Measurements from ENCODE around the gene TTLL10. TPM values are rescaled to one million over a fixed set of nuclear protein-coding genes. Genes with fewer than 3 reads are reported as not detected.

The TTLL10 gene
- total RNA-seq, 4 donors from 2014 or later: not detected

GRCh38 chr1:1226566-1227362 is 53.1 kb downstream of the TTLL10 start:
- WGBS, 2 donors: 92% methylated on average over 26 to 44 of the region's 44 CpGs
- Histone ChIP-seq H3K4me1 (peaks cover 0 to 24% (median 18%) of the 10 kb centered on the region in 4 donors), H3K9me3 (no peaks in the 10 kb centered on the region), H3K4me3 (no peak overlapping the region), H3K27ac (no peak overlapping the region), H3K27me3 (no peaks in the 10 kb centered on the region), H3K36me3 (peaks cover 5 to 74% (median 21%) of the 10 kb centered on the region in 3 donors)
- TF ChIP-seq CTCF (IDR thresholded peaks at IDR 0.05) (no peak), POLR2A (IDR thresholded peaks at IDR 0.05) (no peak), EP300 (IDR thresholded peaks at IDR 0.05) (no peak)
- no peak for DNase-seq (ENCODE audit: low spot score in 2 of 2)

- Histone ChIP-seq H3K27me3 (no peaks in the 10 kb centered on the region), H3K27ac (no peak overlapping the region), H3K36me3 (peaks cover 3 to 68% (median 16%) of the 10 kb centered on the region in 3 donors), H3K4me3 (no peak overlapping the region), H3K4me1 (peaks cover 0 to 24% (median 18%) of the 10 kb centered on the region in 4 donors), H3K9me3 (no peaks in the 10 kb centered on the region)
- WGBS, 2 donors: 95 to 97% methylated on average over 12 to 17 of the region's 25 CpGs
- DNase-seq (ENCODE audit: low spot score in 2 of 2): no peak
- TF ChIP-seq POLR2A (IDR thresholded peaks at IDR 0.05): no peak
- no peak for TF ChIP-seq EP300 (IDR thresholded peaks at IDR 0.05)
- no peak for TF ChIP-seq CTCF (IDR thresholded peaks at IDR 0.05)
These were observed 53.7 kb downstream of the TTLL10 start for GRCh38 chr1:1227386-1227785.

GRCh38 chr1:1228187-1228586 is 54.5 kb downstream of the TTLL10 start:
- Histone ChIP-seq H3K9me3 (no peaks in the 10 kb centered on the region), H3K4me1 (peaks cover 0 to 32% (median 20%) of the 10 kb centered on the region in 4 donors), H3K4me3 (no peak overlapping the region), H3K27me3 (no peaks in the 10 kb centered on the region), H3K27ac (no peak overlapping the region), H3K36me3 (peaks cover 2 to 62% (median 10%) of the 10 kb centered on the region in 3 donors)
- TF ChIP-seq POLR2A (IDR thresholded peaks at IDR 0.05): no peak
- no peak for TF ChIP-seq EP300 (IDR thresholded peaks at IDR 0.05)
- no peak for TF ChIP-seq CTCF (IDR thresholded peaks at IDR 0.05)
- WGBS, 2 donors: 96 to 98% methylated on average over 24 to 29 of the region's 30 CpGs
- no peak for DNase-seq (ENCODE audit: low spot score in 2 of 2)

- 87 to 91% methylated on average over 27 to 28 of the region's 28 CpGs for WGBS, 2 donors
- H3K27ac ChIP-seq: no peak overlapping the region
- peaks cover 0 to 38% (median 21%) of the 10 kb centered on the region in 4 donors for H3K4me1 ChIP-seq
- peaks cover 1 to 62% (median 10%) of the 10 kb centered on the region in 3 donors for H3K36me3 ChIP-seq
- DNase-seq (ENCODE audit: low spot score in 2 of 2): no peak
- no peak for TF ChIP-seq EP300 (IDR thresholded peaks at IDR 0.05)
- no peak for TF ChIP-seq CTCF (IDR thresholded peaks at IDR 0.05)
- TF ChIP-seq POLR2A (IDR thresholded peaks at IDR 0.05): no peak
- no peak overlapping the region for H3K4me3 ChIP-seq
- no peaks in the 10 kb centered on the region for H3K9me3 ChIP-seq
- H3K27me3 ChIP-seq: no peaks in the 10 kb centered on the region
These were observed 55.1 kb downstream of the TTLL10 start for GRCh38 chr1:1228596-1229321.

- Histone ChIP-seq H3K27ac (no peak overlapping the region), H3K9me3 (no peaks in the 10 kb centered on the region), H3K36me3 (peaks cover 0 to 62% (median 10%) of the 10 kb centered on the region in 3 donors), H3K4me3 (peak overlapping the region in 1 of 4 donors; percentile 95), H3K4me1 (peaks cover 0 to 41% (median 21%) of the 10 kb centered on the region in 4 donors), H3K27me3 (no peaks in the 10 kb centered on the region)
- DNase-seq (ENCODE audit: low spot score in 2 of 2): no peak
- TF ChIP-seq POLR2A (IDR thresholded peaks at IDR 0.05) (no peak), EP300 (IDR thresholded peaks at IDR 0.05) (no peak), CTCF (IDR thresholded peaks at IDR 0.05) (no peak)
- WGBS, 2 donors: 84 to 87% methylated on average over 19 of the region's 19 CpGs
These were observed 56.1 kb downstream of the TTLL10 start for GRCh38 chr1:1229770-1230169.

Data from tibial nerve (tissue), 4 donors.